ENCODE measurements around the gene MAPKAP1.

The MAPKAP1 gene

GRCh38 chr9:125464591-125465385 is 242.2 kb downstream of the MAPKAP1 start:
- FAIRE-seq, result no peak
- no peak for DNase-seq (ENCODE audit: insufficient read length)
- no peak for TF ChIP-seq POLR2A (IDR thresholded peaks at IDR 0.05; ENCODE audit: low read depth, low read length)
- no peak for TF ChIP-seq TAF1 (IDR thresholded peaks at IDR 0.05; ENCODE audit: borderline replicate concordance, low read depth, low read length)
- TF ChIP-seq POLR2AphosphoS5 (IDR thresholded peaks at IDR 0.05; ENCODE audit: low read depth, low read length), result no peak

DNA sequence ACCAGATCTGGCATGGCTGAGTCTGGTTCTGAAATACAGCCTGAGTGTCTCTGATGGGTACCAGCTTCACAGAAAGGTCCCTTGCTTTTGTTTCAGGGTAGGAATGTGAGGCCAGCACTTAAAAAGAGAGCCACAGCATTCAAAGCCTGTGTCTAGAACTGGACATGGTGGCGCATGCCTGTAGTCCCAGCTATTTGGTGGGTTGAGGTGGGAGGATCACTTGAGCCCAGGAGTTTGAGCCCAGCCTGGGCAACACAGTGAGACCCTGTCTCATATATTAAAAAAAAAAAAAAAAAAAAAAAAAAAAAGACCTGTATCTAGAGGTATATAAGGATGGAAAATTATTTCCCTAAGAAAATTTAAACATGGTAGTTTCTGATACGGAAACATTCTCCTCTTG is 243.1 kb downstream of the MAPKAP1 start:
- TF ChIP-seq TAF1 (IDR thresholded peaks at IDR 0.05; ENCODE audit: borderline replicate concordance, low read depth, low read length) (no peak), POLR2AphosphoS5 (IDR thresholded peaks at IDR 0.05; ENCODE audit: low read depth, low read length) (no peak), POLR2A (IDR thresholded peaks at IDR 0.05; ENCODE audit: low read depth, low read length) (no peak)
- FAIRE-seq (no peak), DNase-seq (ENCODE audit: insufficient read length) (no peak)

- no peak for FAIRE-seq
- no peak for DNase-seq (ENCODE audit: insufficient read length)
- TF ChIP-seq POLR2AphosphoS5 (IDR thresholded peaks at IDR 0.05; ENCODE audit: low read depth, low read length), result no peak
- TF ChIP-seq TAF1 (IDR thresholded peaks at IDR 0.05; ENCODE audit: borderline replicate concordance, low read depth, low read length), result no peak
Measured at GRCh38 chr9:125462861-125463291, 244.1 kb downstream of the MAPKAP1 start.

GRCh38 chr9:125461636-125462190 is 245.3 kb downstream of the MAPKAP1 start:
- FAIRE-seq (no peak), DNase-seq (ENCODE audit: insufficient read length) (no peak)
- no peak for TF ChIP-seq TAF1 (IDR thresholded peaks at IDR 0.05; ENCODE audit: borderline replicate concordance, low read depth, low read length)
- TF ChIP-seq POLR2AphosphoS5 (IDR thresholded peaks at IDR 0.05; ENCODE audit: low read depth, low read length), result no peak
- TF ChIP-seq POLR2A (IDR thresholded peaks at IDR 0.05; ENCODE audit: low read depth, low read length), result no peak

GRCh38 chr9:125460883-125461635 is 245.9 kb downstream of the MAPKAP1 start:
- DNase-seq (ENCODE audit: insufficient read length) (no peak), FAIRE-seq (no peak)
- no peak for TF ChIP-seq POLR2AphosphoS5 (IDR thresholded peaks at IDR 0.05; ENCODE audit: low read depth, low read length)
- no peak for TF ChIP-seq POLR2A (IDR thresholded peaks at IDR 0.05; ENCODE audit: low read depth, low read length)
- no peak for TF ChIP-seq TAF1 (IDR thresholded peaks at IDR 0.05; ENCODE audit: borderline replicate concordance, low read depth, low read length)

DNA sequence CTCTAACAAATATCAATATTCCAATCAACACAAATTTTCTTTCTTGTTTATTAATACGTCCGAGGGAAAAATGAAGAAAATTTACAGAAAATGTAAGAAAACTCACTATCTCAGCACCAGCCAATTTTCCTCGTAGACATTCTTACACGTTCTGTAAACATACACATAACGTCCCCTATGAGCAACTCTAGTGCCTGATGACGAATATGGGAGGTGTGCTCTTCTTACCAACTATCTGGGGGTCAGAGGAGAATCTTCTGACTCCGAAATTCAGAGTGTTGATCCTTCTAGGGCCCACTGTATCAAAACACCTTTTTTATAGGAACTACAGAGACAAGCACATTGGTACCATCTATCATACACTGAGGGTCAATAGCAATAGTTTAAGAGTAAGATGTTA is 246.7 kb downstream of the MAPKAP1 start:
- TF ChIP-seq POLR2AphosphoS5 (IDR thresholded peaks at IDR 0.05; ENCODE audit: low read depth, low read length) (no peak), POLR2A (IDR thresholded peaks at IDR 0.05; ENCODE audit: low read depth, low read length) (no peak), TAF1 (IDR thresholded peaks at IDR 0.05; ENCODE audit: borderline replicate concordance, low read depth, low read length) (no peak)
- FAIRE-seq, result no peak
- DNase-seq (ENCODE audit: insufficient read length), result no peak

DNA sequence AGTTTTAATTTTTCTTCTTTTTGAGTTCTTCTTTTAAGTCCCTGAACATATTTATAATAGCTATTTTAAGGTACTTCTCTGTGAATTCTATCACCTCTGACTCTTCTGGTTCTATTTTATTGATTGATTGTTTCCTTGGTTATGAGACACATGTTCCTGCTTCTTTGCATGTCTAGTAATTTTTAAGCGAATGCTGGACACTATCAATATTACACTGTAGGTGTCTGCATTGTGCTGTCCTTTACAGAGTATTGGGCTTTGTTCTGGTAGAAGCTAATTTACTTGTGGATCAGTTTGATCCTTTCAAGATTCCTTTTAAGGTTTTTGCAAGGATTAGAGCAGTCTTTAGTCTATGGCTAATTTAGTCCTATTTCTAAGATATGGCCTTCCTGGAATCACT is 249.7 kb downstream of the MAPKAP1 start:
- TF ChIP-seq POLR2AphosphoS5 (IDR thresholded peaks at IDR 0.05; ENCODE audit: low read depth, low read length) (no peak), TAF1 (IDR thresholded peaks at IDR 0.05; ENCODE audit: borderline replicate concordance, low read depth, low read length) (no peak), POLR2A (IDR thresholded peaks at IDR 0.05; ENCODE audit: low read depth, low read length) (no peak)
- FAIRE-seq, result no peak

DNA sequence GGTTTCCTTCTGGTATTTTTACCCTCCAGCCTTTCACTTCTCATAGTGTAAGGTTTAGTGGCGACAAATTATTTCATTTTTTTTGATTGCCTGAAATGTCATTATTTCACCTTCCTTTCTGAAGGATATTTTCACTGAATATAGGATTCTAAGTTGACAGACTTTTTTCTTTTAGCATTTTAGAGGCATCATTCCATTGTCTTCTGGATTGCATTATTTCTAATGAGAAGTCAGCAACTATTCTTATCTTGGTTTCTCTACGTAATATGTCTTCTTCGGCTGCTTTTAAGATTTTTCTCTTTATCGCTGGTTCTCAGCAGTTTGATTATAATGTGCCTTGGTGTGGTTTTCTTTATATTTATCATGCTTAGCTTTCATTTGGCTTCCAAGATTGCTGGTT is 251.1 kb downstream of the MAPKAP1 start:
- FAIRE-seq (no peak), DNase-seq (ENCODE audit: insufficient read length) (no peak)
- TF ChIP-seq TAF1 (IDR thresholded peaks at IDR 0.05; ENCODE audit: borderline replicate concordance, low read depth, low read length), result no peak
- TF ChIP-seq POLR2A (IDR thresholded peaks at IDR 0.05; ENCODE audit: low read depth, low read length), result no peak
- TF ChIP-seq POLR2AphosphoS5 (IDR thresholded peaks at IDR 0.05; ENCODE audit: low read depth, low read length), result no peak

More for the DNA sequence above, 249.7 kb downstream of the MAPKAP1 start:
- DNase-seq (ENCODE audit: insufficient read length), result no peak

DNA sequence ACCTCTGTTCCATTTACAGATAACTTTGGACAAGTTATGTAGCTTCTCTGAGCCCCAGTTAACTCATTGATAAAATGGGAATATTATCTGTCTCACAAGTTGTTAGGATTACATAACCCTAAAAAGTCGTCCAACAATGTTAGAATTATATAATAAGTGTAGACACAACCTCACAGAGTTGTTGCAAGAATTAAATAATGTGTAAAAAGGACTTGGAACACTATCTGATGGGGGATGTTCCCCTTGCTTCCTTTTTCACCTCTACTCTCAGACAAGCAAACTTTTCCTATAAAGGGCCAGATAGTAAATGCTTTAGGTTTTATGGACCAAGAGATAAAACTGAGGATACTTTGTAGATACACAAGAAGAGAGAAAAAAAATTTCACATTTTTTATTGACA is 251.9 kb downstream of the MAPKAP1 start:
- TF ChIP-seq POLR2AphosphoS5 (IDR thresholded peaks at IDR 0.05; ENCODE audit: low read depth, low read length), result no peak
- no peak for TF ChIP-seq POLR2A (IDR thresholded peaks at IDR 0.05; ENCODE audit: low read depth, low read length)
- no peak for TF ChIP-seq TAF1 (IDR thresholded peaks at IDR 0.05; ENCODE audit: borderline replicate concordance, low read depth, low read length)
- no peak for DNase-seq (ENCODE audit: insufficient read length)
- no peak for FAIRE-seq

DNA sequence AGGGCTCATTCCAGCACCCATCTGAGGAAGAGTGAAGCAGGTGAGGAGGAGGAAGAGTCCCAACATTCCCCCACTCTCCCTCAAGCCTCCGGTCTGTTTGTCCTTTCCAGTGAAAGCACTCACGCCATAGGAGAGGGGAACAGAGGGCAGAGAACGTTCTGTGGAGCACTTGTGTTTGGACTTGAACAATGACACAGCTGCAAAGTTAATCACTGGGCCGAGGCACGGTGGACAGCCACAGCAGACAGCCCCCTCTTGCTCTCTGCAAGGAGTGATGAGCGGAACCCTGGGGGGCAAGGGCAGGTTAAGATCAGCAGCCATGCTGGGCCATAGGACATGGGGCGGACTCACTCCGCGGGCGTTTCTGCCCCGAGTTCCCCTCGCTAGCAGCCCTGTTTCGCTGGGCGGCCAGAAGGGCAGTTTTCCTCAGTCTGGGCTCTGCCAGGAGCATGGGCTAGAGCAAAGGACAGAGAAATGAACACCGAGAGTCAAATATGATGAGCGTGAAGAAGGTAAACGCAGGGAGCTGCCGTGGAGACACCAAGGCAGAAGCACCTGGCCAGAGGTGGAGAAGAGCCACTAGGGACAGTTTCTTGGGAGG is 259.7 kb downstream of the MAPKAP1 start:
- no peak for FAIRE-seq
- no peak for TF ChIP-seq POLR2A (IDR thresholded peaks at IDR 0.05; ENCODE audit: low read depth, low read length)
- no peak for TF ChIP-seq POLR2AphosphoS5 (IDR thresholded peaks at IDR 0.05; ENCODE audit: low read depth, low read length)
- no peak for TF ChIP-seq TAF1 (IDR thresholded peaks at IDR 0.05; ENCODE audit: borderline replicate concordance, low read depth, low read length)
- no peak for DNase-seq (ENCODE audit: insufficient read length)

- DNase-seq (ENCODE audit: insufficient read length) (no peak), FAIRE-seq (no peak)
- TF ChIP-seq TAF1 (IDR thresholded peaks at IDR 0.05; ENCODE audit: borderline replicate concordance, low read depth, low read length), result no peak
- no peak for TF ChIP-seq POLR2AphosphoS5 (IDR thresholded peaks at IDR 0.05; ENCODE audit: low read depth, low read length)
- no peak for TF ChIP-seq POLR2A (IDR thresholded peaks at IDR 0.05; ENCODE audit: low read depth, low read length)
Measured at GRCh38 chr9:125446561-125447094, 260.4 kb downstream of the MAPKAP1 start.
